ENCODE measurements around the gene CNOT2. TPM values are rescaled to one million over a fixed set of nuclear protein-coding genes. Genes with fewer than 3 reads are reported as not detected.
"Not testable (repeated sequence)": the region's sequence is repeated elsewhere in the genome, so short reads cannot be mapped to it uniquely, and the experiment has no call there.

Gene CNOT2
- total RNA-seq, 4 donors from 2014 or later, result 117 to 141 (median 122) TPM

- 94 to 98% methylated on average over 4 of the region's 4 CpGs for WGBS, 2 donors
- no peak for DNase-seq (ENCODE audit: low spot score in 2 of 2)
- intact Hi-C loops (cut with DNase I; ENCODE audit: low total_unique reads), result no loop called here
- TF ChIP-seq CTCF (IDR thresholded peaks at IDR 0.05) (no peak), POLR2A (IDR thresholded peaks at IDR 0.05) (no peak)
- no peak overlapping the region for H3K4me3 ChIP-seq (ENCODE audit: low read depth, poor library complexity, severe bottlenecking)
Measured at GRCh38 chr12:70383484-70383883, 140.3 kb downstream of the CNOT2 start.

GRCh38 chr12:70383886-70384285, 140.7 kb downstream of the CNOT2 start:
- intact Hi-C loops (cut with DNase I; ENCODE audit: low total_unique reads), result no loop called here
- TF ChIP-seq CTCF (IDR thresholded peaks at IDR 0.05) (no peak), POLR2A (IDR thresholded peaks at IDR 0.05) (no peak)
- H3K4me3 ChIP-seq (ENCODE audit: low read depth, poor library complexity, severe bottlenecking), result no peak overlapping the region
- WGBS, 2 donors, result 81 to 85% methylated on average over 3 of the region's 3 CpGs
- no peak for DNase-seq (ENCODE audit: low spot score in 2 of 2)

- 87 to 97% methylated on average over 1 of the region's 1 CpG for WGBS, 2 donors
- no peak overlapping the region for H3K4me3 ChIP-seq (ENCODE audit: low read depth, poor library complexity, severe bottlenecking)
- intact Hi-C loops (cut with DNase I; ENCODE audit: low total_unique reads), result no loop called here
- DNase-seq (ENCODE audit: low spot score in 2 of 2), result no peak
- TF ChIP-seq POLR2A (IDR thresholded peaks at IDR 0.05) (no peak), CTCF (IDR thresholded peaks at IDR 0.05) (no peak)
Measured at GRCh38 chr12:70386771-70387170, 143.5 kb downstream of the CNOT2 start.

- no peak for DNase-seq (ENCODE audit: low spot score in 2 of 2)
- intact Hi-C loops (cut with DNase I; ENCODE audit: low total_unique reads), result no loop called here
- TF ChIP-seq CTCF (IDR thresholded peaks at IDR 0.05) (no peak), POLR2A (IDR thresholded peaks at IDR 0.05) (no peak)
- WGBS, 2 donors, result 95 to 96% methylated on average over 2 of the region's 2 CpGs
- H3K4me3 ChIP-seq (ENCODE audit: low read depth, poor library complexity, severe bottlenecking), result no peak overlapping the region
Measured at GRCh38 chr12:70389678-70390077, 146.4 kb downstream of the CNOT2 start.

- WGBS, 2 donors, result 59 to 88% methylated on average over 1 of the region's 1 CpG
- intact Hi-C loops (cut with DNase I; ENCODE audit: low total_unique reads); H3K4me3 ChIP-seq (ENCODE audit: low read depth, poor library complexity, severe bottlenecking); DNase-seq (ENCODE audit: low spot score in 2 of 2): not testable (repeated sequence)
Measured at GRCh38 chr12:70392631-70393030, 149.4 kb downstream of the CNOT2 start.

GRCh38 chr12:70393787-70394499, 150.7 kb downstream of the CNOT2 start:
- 48 to 54% methylated on average over 2 of the region's 2 CpGs for WGBS, 2 donors
- intact Hi-C loops (cut with DNase I; ENCODE audit: low total_unique reads), result no loop called here
- TF ChIP-seq POLR2A (IDR thresholded peaks at IDR 0.05) (no peak), CTCF (IDR thresholded peaks at IDR 0.05) (no peak)
- DNase-seq (ENCODE audit: low spot score in 2 of 2), result no peak
- no peak overlapping the region for H3K4me3 ChIP-seq (ENCODE audit: low read depth, poor library complexity, severe bottlenecking)
